Measurements from ENCODE around the gene SFTPD. TPM values are rescaled to one million over a fixed set of nuclear protein-coding genes. Genes with fewer than 3 reads are reported as not detected.

Gene SFTPD
- total and polyA plus RNA-seq, 4 donors = 0.59 to 2.8 (median 1.8) TPM

Other genes starting within 250 kb of the SFTPD start
- gene NUTM2B, start 245.9 kb downstream of the SFTPD start, total RNA-seq = 1 to 10 TPM in 1 of 2 donors, under 1 TPM in 1; 0.20 to 1.4 TPM
- 1 to 10 TPM; 5.0 to 7.5 TPM for gene NUTM2B, start 245.9 kb downstream of the SFTPD start, polyA plus RNA-seq (ENCODE audit: insufficient read length in 2 of 2)
- gene NUTM2E, start 122.4 kb downstream of the SFTPD start, total RNA-seq = under 1 TPM; 0.79 to 0.88 TPM
- under 1 TPM in 1 of 2 donors, not detected in 1; 0.35 TPM for gene NUTM2E, start 122.4 kb downstream of the SFTPD start, polyA plus RNA-seq (ENCODE audit: insufficient read length in 2 of 2)
- 10 to 100 TPM; 15.6 to 27.3 TPM for gene TMEM254, start 129.6 kb upstream of the SFTPD start, total RNA-seq
- 10 to 100 TPM; 44.7 to 46.9 TPM for gene TMEM254, start 129.6 kb upstream of the SFTPD start, polyA plus RNA-seq (ENCODE audit: insufficient read length in 2 of 2)
- gene PLAC9, start 183.6 kb upstream of the SFTPD start, total RNA-seq = 10 to 100 TPM in 1 of 2 donors, 1 to 10 TPM in 1; 7.6 to 81.7 TPM
- 10 to 100 TPM; 20.5 to 36.4 TPM for gene PLAC9, start 183.6 kb upstream of the SFTPD start, polyA plus RNA-seq (ENCODE audit: insufficient read length in 2 of 2)

All from spinal cord (tissue), 4 donors.